RPMI8226 (cell line): ENCODE measurements around the gene PRDM9.

Source experiments
- DNase-seq: peaks from one replicate; pipeline ENCODE4 v3.0.0-alpha.2; 2015

PRDM9 gene

DNA sequence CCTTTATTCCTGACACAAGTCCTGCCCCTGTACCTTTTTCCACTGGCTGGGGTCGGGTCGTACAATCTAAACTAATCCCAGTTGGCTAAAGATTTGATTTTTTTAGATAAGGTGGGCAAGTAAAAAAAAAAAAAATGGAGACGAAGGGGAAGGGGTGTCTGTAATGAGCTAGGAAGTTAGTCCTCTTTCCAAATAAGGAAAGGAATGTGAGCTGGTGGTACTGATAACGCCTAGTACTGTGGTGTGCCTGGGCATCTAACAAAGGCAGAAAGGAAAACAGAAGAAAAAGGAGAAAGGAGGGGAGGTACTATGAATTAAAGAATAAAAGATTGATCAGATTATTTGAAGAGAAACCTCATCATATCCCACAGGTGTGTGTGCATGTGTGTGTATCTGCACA is 21.3 kb downstream of the PRDM9 start:
- no peak for DNase-seq

DNA sequence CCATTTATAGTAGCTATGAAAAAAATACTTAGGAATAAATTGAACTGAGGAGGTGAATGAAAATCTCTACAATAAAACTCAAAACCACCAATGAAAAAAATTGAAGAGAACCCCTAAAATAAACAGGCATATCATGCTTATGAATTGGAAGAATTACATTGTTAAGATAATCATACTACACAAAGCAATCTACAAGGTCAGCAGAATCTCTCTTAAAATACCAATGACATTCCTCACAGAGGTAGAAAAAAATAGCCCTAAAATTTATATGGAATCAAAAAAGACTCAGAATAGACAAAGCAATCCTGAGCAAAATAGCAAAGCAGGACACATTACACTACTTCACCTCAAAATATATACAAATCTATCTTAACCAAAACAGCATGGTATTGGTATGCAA is 23.2 kb downstream of the PRDM9 start:
- DNase-seq: no peak

DNA sequence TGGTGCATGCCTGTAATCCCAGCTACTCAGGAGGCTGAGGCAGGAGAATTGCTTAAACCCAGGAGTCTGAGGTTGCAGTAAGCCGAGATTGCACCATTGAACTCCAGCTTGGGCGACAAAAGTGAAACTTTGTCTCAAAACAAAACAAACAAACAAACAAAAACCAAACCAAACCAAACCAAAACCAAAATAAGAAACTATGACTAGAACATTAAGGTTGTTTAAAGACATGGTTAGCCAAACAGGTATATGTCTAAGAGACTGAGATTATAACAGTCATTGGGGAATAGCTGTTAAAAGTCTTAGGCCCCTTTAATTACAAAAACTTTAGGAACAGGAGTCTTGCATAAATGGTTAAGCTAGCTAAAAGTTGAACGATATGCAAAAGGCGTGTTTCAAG is 63.6 kb downstream of the PRDM9 start:
- DNase-seq: no peak
